H1 (cell line): ENCODE data around the gene HDAC9. TPM values are rescaled to one million over a fixed set of nuclear protein-coding genes. Genes with fewer than 3 reads are reported as not detected.

Experiments
- CTCF ChIA-PET: fragments of 300-600 bp; sonication (Branson Sonifier 250); formaldehyde crosslinking; loops from one replicate; lab custom pipeline; 2021; ENCODE audit not compliant: partially characterized antibody; lab: Charles Lee
- POLR2A ChIA-PET: fragments of 300-600 bp; sonication (Branson Sonifier 250); formaldehyde crosslinking; loops from one replicate; lab custom pipeline; 2021; ENCODE audit warnings: inconsistent platforms; ENCODE audit not compliant: partially characterized antibody; lab: Charles Lee
- DNase-seq, 2 experiments: peaks; one replicate each; pipeline versions ENCODE4 v3.0.0 to v3.0.0-alpha.2; 2010 to 2022; ENCODE audit warnings: low spot score in 2 of 2, low read depth in 1 of 2, mixed read lengths in 1 of 2
- FAIRE-seq: peaks from 2 replicates; lab custom pipeline; 2011; peaks lifted over from hg19 to GRCh38; lab: Jason Lieb, UNC
- H2AFZ ChIP-seq: 2 replicates; pipeline ENCODE4 v1.8.1; 2012; ENCODE audit warnings: low read length, inconsistent platforms
- H2AK5ac ChIP-seq: 2 replicates; pipeline ENCODE4 v1.6.1; 2013; ENCODE audit warnings: low read depth, low read length
- H2BK120ac ChIP-seq: replicated peaks from 2 replicates; pipeline ENCODE3; 2013; ENCODE audit warnings: low read depth, low read length, inconsistent platforms
- H2BK12ac ChIP-seq: 2 replicates; pipeline ENCODE4 v1.6.1; 2013; ENCODE audit warnings: low read depth, low read length
- H2BK15ac ChIP-seq: 2 replicates; pipeline ENCODE4 v1.6.1; 2013; ENCODE audit warnings: low read length
- H2BK20ac ChIP-seq: 2 replicates; pipeline ENCODE4 v1.6.1; 2013; ENCODE audit warnings: low read length
- H2BK5ac ChIP-seq: 2 replicates; pipeline ENCODE4 v1.6.1; 2013; ENCODE audit warnings: low read depth, low read length
- H3K14ac ChIP-seq: 2 replicates; pipeline ENCODE4 v1.6.1; 2013; ENCODE audit warnings: inconsistent platforms; ENCODE audit not compliant: insufficient read length
- H3K18ac ChIP-seq: 2 replicates; pipeline ENCODE4 v1.6.1; 2013; ENCODE audit warnings: low read length; ENCODE audit errors: extremely low read depth
- H3K23ac ChIP-seq: 2 replicates; pipeline ENCODE4 v1.6.1; 2013; ENCODE audit warnings: inconsistent platforms; ENCODE audit not compliant: insufficient read length
- H3K23me2 ChIP-seq: 2 replicates; pipeline ENCODE4 v1.6.1; 2013; ENCODE audit warnings: low read depth, low read length
- H3K27ac ChIP-seq: 2 replicates; pipeline ENCODE4 v1.6.1; 2011; ENCODE audit warnings: low read depth, low read length, inconsistent platforms
- H3K27me3 ChIP-seq, 4 experiments: replicated peaks in 1 of 4; 1 replicate in 1 of 4; 2 replicates in 3 of 4; pipeline versions ENCODE4 v1.6.1 to v1.8.1; 2011 to 2013; ENCODE audit warnings: low read length in 3 of 4, mild to moderate bottlenecking in 3 of 4, inconsistent platforms in 2 of 4, mixed read lengths in 2 of 4, moderate library complexity in 1 of 4; ENCODE audit not compliant: control insufficient read depth in 3 of 4, insufficient read depth in 3 of 4; ENCODE audit errors: extremely low read depth in 1 of 4
- H3K36me3 ChIP-seq, 4 experiments: 2 replicates each; pipeline versions ENCODE4 v1.6.1 to v1.8.1; 2011 to 2013; ENCODE audit warnings: mild to moderate bottlenecking in 4 of 4, low read length in 3 of 4, moderate library complexity in 2 of 4, control low read depth in 1 of 4, inconsistent platforms in 1 of 4; ENCODE audit not compliant: insufficient read depth in 4 of 4, control insufficient read depth in 2 of 4
- H3K4ac ChIP-seq: replicated peaks from 2 replicates; pipeline ENCODE3; 2013; ENCODE audit warnings: low read length, low read depth, mixed read lengths, inconsistent platforms; ENCODE audit not compliant: insufficient read length
- H3K4me1 ChIP-seq, 4 experiments: replicated peaks in 1 of 4; 1 replicate in 1 of 4; 2 replicates in 3 of 4; pipeline versions ENCODE4 v1.6.1 to v1.8.1; 2011 to 2013; ENCODE audit warnings: low read length in 3 of 4, inconsistent platforms in 2 of 4, mixed read lengths in 1 of 4; ENCODE audit not compliant: insufficient read depth in 4 of 4, control insufficient read depth in 3 of 4
- H3K4me2 ChIP-seq, 2 experiments: 2 replicates each; pipeline versions ENCODE4 v1.6.1 to v1.8.1; 2011 to 2013; ENCODE audit warnings: low read depth in 2 of 2, low read length in 2 of 2, control low read depth in 1 of 2, inconsistent platforms in 1 of 2, mild to moderate bottlenecking in 1 of 2; ENCODE audit not compliant: insufficient read depth in 1 of 2
- H3K4me3 ChIP-seq, 4 experiments: fragments of 200-600, 300-600 bp in 1 of 4; sonication (generic), shearing (Covaris generic), sonication (Bioruptor Twin) in 1 of 4; 2 replicates each; pipeline versions ENCODE4 v1.5.1 to v1.8.1; 2011 to 2016; ENCODE audit warnings: low read length in 4 of 4, low read depth in 3 of 4, control low read depth in 2 of 4, inconsistent platforms in 2 of 4, mild to moderate bottlenecking in 2 of 4, mixed read lengths in 1 of 4, moderate library complexity in 1 of 4; ENCODE audit not compliant: insufficient read depth in 2 of 4; ENCODE audit errors: extremely low read depth in 1 of 4
- H3K56ac ChIP-seq: replicated peaks from 2 replicates; pipeline ENCODE3; 2013; ENCODE audit warnings: low read depth, mild to moderate bottlenecking, mixed read lengths, low read length, inconsistent platforms; ENCODE audit not compliant: insufficient read length
- H3K79me1 ChIP-seq: 2 replicates; pipeline ENCODE4 v1.6.1; 2013; ENCODE audit warnings: low read depth, low read length, control low read depth
- H3K79me2 ChIP-seq, 2 experiments: 2 replicates each; pipeline versions ENCODE4 v1.6.1 to v1.8.1; 2012 to 2013; ENCODE audit warnings: low read length in 2 of 2, mild to moderate bottlenecking in 2 of 2, inconsistent platforms in 1 of 2; ENCODE audit not compliant: insufficient read depth in 2 of 2, control insufficient read depth in 1 of 2
- H3K9ac ChIP-seq, 4 experiments: replicated peaks in 1 of 4; 1 replicate in 1 of 4; 2 replicates in 3 of 4; pipeline versions ENCODE4 v1.6.1 to v1.8.1; 2011 to 2013; ENCODE audit warnings: low read depth in 3 of 4, low read length in 3 of 4, control low read depth in 2 of 4, mild to moderate bottlenecking in 2 of 4, moderate library complexity in 2 of 4, inconsistent platforms in 1 of 4; ENCODE audit errors: extremely low read depth in 1 of 4
- H3K9me3 ChIP-seq, 2 experiments: 2 replicates each; pipeline versions ENCODE4 v1.6.1 to v1.8.1; 2012 to 2013; ENCODE audit warnings: mild to moderate bottlenecking in 2 of 2, moderate library complexity in 2 of 2, control low read depth in 1 of 2, inconsistent platforms in 1 of 2, low read depth in 1 of 2, low read length in 1 of 2, mixed read lengths in 1 of 2; ENCODE audit not compliant: insufficient read depth in 2 of 2
- H4K20me1 ChIP-seq, 2 experiments: replicated peaks in 1 of 2; 2 replicates each; pipeline versions ENCODE3 to v1.8.1; 2011 to 2013; ENCODE audit warnings: inconsistent platforms in 2 of 2, low read length in 2 of 2, mild to moderate bottlenecking in 1 of 2; ENCODE audit not compliant: insufficient read depth in 2 of 2, control insufficient read depth in 1 of 2
- H4K5ac ChIP-seq: 2 replicates; pipeline ENCODE4 v1.6.1; 2013; ENCODE audit warnings: low read length, low read depth, mixed read lengths, inconsistent platforms; ENCODE audit not compliant: insufficient read length
- H4K8ac ChIP-seq: 2 replicates; pipeline ENCODE4 v1.8.0; 2013; ENCODE audit warnings: mild to moderate bottlenecking, moderate library complexity, low read length, inconsistent platforms; ENCODE audit not compliant: insufficient read depth; ENCODE audit errors: extremely low read depth
- H4K91ac ChIP-seq: replicated peaks from 2 replicates; pipeline ENCODE3; 2013; ENCODE audit warnings: low read length, mixed read lengths, inconsistent platforms; ENCODE audit not compliant: insufficient read length
- BACH1 ChIP-seq: IDR thresholded peaks from 2 replicates; pipeline ENCODE4 v1.6.1; 2012; ENCODE audit warnings: low read length, improper control_type of control experiment
- CBX5 ChIP-seq: fragments of 300-800, 300-1000 bp; sonication (generic); IDR thresholded peaks from 2 replicates; pipeline ENCODE4 v1.7.1; 2016; ENCODE audit warnings: antibody characterized with exemption, low read length, low read depth
- CTCF ChIP-seq, 3 experiments: IDR thresholded peaks; 1 replicate in 2 of 3; 2 replicates in 1 of 3; pipeline versions ENCODE4 v1.5.1 to v1.6.1; 2011; ENCODE audit warnings: low read length in 3 of 3, mild to moderate bottlenecking in 3 of 3, inconsistent platforms in 2 of 3, low read depth in 1 of 3, moderate library complexity in 1 of 3; ENCODE audit not compliant: insufficient read depth in 1 of 3; ENCODE audit errors: control extremely low read depth in 1 of 3
- EP300 ChIP-seq, 2 experiments: IDR thresholded peaks; 1 replicate in 1 of 2; 2 replicates in 1 of 2; pipeline ENCODE4 v1.6.1; 2011 to 2012; ENCODE audit warnings: low read depth in 2 of 2, low read length in 2 of 2, mild to moderate bottlenecking in 2 of 2, borderline replicate concordance in 1 of 2, inconsistent platforms in 1 of 2, moderate library complexity in 1 of 2
- GTF2F1 ChIP-seq: IDR thresholded peaks from 2 replicates; pipeline ENCODE4 v1.6.1; 2012; ENCODE audit warnings: low read depth, low read length, improper control_type of control experiment, borderline replicate concordance
- KDM4A ChIP-seq: IDR thresholded peaks from one replicate; pipeline ENCODE4 v1.7.1; 2012; ENCODE audit warnings: low read depth, mild to moderate bottlenecking, moderate library complexity, low read length, inconsistent platforms; ENCODE audit not compliant: severe bottlenecking
- NANOG ChIP-seq: IDR thresholded peaks from 2 replicates; pipeline ENCODE4 v1.6.1; 2011; ENCODE audit warnings: low read length, low read depth, mild to moderate bottlenecking, inconsistent platforms; ENCODE audit not compliant: insufficient read depth, poor library complexity, severe bottlenecking
- SIN3A ChIP-seq, 2 experiments: IDR thresholded peaks in 1 of 2; conservative IDR thresholded peaks in 1 of 2; 2 replicates each; pipeline ENCODE4 v1.6.1; 2011 to 2012; ENCODE audit warnings: low read length in 2 of 2, improper control_type of control experiment in 1 of 2, low read depth in 1 of 2, mild to moderate bottlenecking in 1 of 2
- SRF ChIP-seq: IDR thresholded peaks from 2 replicates; pipeline ENCODE4 v1.6.1; 2011; ENCODE audit warnings: mild to moderate bottlenecking, low read depth, low read length, moderate library complexity
- SUZ12 ChIP-seq: fragments of 200-600 bp; sonication (generic); IDR thresholded peaks from 2 replicates; pipeline ENCODE4 v1.6.1; 2012; ENCODE audit warnings: mild to moderate bottlenecking, inconsistent platforms, low read length, moderate library complexity, mixed read lengths
- ZNF274 ChIP-seq: IDR thresholded peaks from 2 replicates; pipeline ENCODE4 v1.7.0; 2012; ENCODE audit warnings: low read length, borderline replicate concordance; ENCODE audit errors: extremely low read depth
- WGBS, 2 experiments: shearing (Covaris generic) in 1 of 2; methylation state at CpG; one replicate each; pipeline versions ENCODE4 v1.1.6 to v1.1.7; 2013 to 2015; ENCODE audit warnings: low lambda C conversion rate in 2 of 2, mixed read lengths in 2 of 2, inconsistent platforms in 1 of 2, low coverage in 1 of 2, missing lambda C conversion rate in 1 of 2; ENCODE audit not compliant: insufficient replicate concordance in 2 of 2, insufficient coverage in 1 of 2, insufficient read length in 1 of 2; ENCODE audit errors: extremely low coverage in 1 of 2, missing lambda C conversion rate in 1 of 2; 5-methylcytosine and 5-hydroxymethylcytosine counted together
- polyA plus RNA-seq, 7 experiments: library from polyadenylated mRNA; depleted of rRNA in 3 of 7; stranded (reverse) in 5 of 7; unstranded in 2 of 7; fragments of >200 nt in 5 of 7; fragments of 200-250 nt in 2 of 7; gene quantifications; 1 replicate in 5 of 7; 2 replicates in 1 of 7; 4 replicates in 1 of 7; pipeline versions ENCODE4 v1.2.1 to v1.2.3, GENCODE V29; 2011 to 2013; ENCODE audit warnings: missing spikeins in 2 of 7, mixed read lengths in 2 of 7
- total RNA-seq: library from RNA; stranded (reverse); fragmentation: NEBNext Ultra II Directional; extraction: Animal tissue kit (Norgen Biotek cat#: 25700); gene quantifications from 2 replicates; pipeline ENCODE4 v1.2.1, GENCODE V29; 2021

HDAC9 gene
- total and polyA plus RNA-seq, 2 of the 8 experiments (the other 6 are each of a cell fraction or from before 2014, with no cell fraction given) = 9.5 to 13.1 TPM

GRCh38 chr7:18788026-18788425, 292.5 kb downstream of the HDAC9 start:
- Histone ChIP-seq H4K8ac (no peak overlapping the region), H2BK120ac (no peak overlapping the region), H3K79me1 (no peaks in the 10 kb centered on the region), H2BK15ac (no peak overlapping the region), H3K23ac (no peak overlapping the region), H3K27ac (no peak overlapping the region), H3K36me3 (no peaks in the 10 kb centered on the region), H3K14ac (no peak overlapping the region), H4K5ac (no peak overlapping the region), H3K56ac (no peak overlapping the region), H2AK5ac (no peak overlapping the region), H3K4ac (no peak overlapping the region), H3K4me3 (no peak overlapping the region), H4K91ac (no peak overlapping the region), H3K27me3 (no peaks in the 10 kb centered on the region), H3K79me2 (no peaks in the 10 kb centered on the region), H2BK5ac (no peak overlapping the region), H3K4me1 (0 out of 7 replicates have a peak, but pooled peaks cover 0 to 1% (median 0%) of the 10 kb centered on the region in 4 experiments), H3K23me2 (no peaks in the 10 kb centered on the region), H2BK20ac (no peak overlapping the region), H4K20me1 (no peaks in the 10 kb centered on the region), H2BK12ac (no peak overlapping the region), H2AFZ (no peak overlapping the region), H3K18ac (no peak overlapping the region), H3K9me3 (no peaks in the 10 kb centered on the region), H3K4me2 (no peak overlapping the region), H3K9ac (no peak overlapping the region)
- DNase-seq (no peak), FAIRE-seq (no peak)
- CTCF ChIA-PET = no interaction called here
- TF ChIP-seq GTF2F1 (no peak), KDM4A (no peak), EP300 (IDR thresholded peaks at IDR 0.05; ENCODE audit: borderline replicate concordance in 1 of 2, low read depth in 2 of 2, low read length in 2 of 2) (no peak), NANOG (no peak), CBX5 (no peak), CTCF (IDR thresholded peaks at IDR 0.05; ENCODE audit: control extremely low read depth in 1 of 3, insufficient read depth in 1 of 3, low read depth in 1 of 3, low read length in 3 of 3) (no peak), SIN3A (conservative IDR thresholded peaks at IDR 0.05 in 1 of 2, IDR thresholded peaks at IDR 0.05 in 1 of 2; ENCODE audit: low read depth in 1 of 2, low read length in 2 of 2) (no peak), ZNF274 (no peak), SRF (no peak), BACH1 (no peak), SUZ12 (no peak)
- 92% methylated on average over 2 of the region's 2 CpGs; no CpG with 5 or more reads in 1 of the 2 experiments for WGBS, 2 experiments
- POLR2A ChIA-PET = no interaction called here
